Stimulated activated CD8-positive, alpha-beta memory T cell treated with anti-CD3 and anti-CD28 coated beads, Interleukin-2, amount 100 ng/mL, for 48 hours (primary cell): ENCODE results near the gene VASN.

Experiments
- DNase-seq, 2 donors: peaks; one replicate each; pipeline ENCODE4 v3.0.0-alpha.2; 2020; ENCODE audit warnings: low read depth in 2 of 2

Gene VASN

DNA sequence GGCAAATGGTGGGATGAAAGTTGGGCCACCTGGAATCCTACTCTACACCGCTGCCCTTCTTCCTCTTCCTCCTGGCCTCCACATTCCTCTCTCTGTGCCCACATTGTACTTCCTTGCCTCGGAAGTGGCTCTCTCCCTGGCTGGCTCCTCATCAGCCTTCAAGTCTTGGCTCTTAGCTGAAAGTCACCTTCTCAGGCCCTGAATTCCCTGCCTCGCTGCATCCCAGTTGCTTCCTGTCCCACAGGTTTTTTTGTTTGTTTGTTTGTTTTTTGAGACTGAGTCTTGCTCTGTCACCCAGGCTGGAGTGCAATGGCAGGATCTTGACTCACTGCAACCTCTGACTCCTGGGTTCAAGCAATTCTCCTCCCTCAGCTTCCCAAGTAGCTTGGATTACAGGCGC is 18.0 kb upstream of the VASN start:
- DNase-seq = no peak

DNA sequence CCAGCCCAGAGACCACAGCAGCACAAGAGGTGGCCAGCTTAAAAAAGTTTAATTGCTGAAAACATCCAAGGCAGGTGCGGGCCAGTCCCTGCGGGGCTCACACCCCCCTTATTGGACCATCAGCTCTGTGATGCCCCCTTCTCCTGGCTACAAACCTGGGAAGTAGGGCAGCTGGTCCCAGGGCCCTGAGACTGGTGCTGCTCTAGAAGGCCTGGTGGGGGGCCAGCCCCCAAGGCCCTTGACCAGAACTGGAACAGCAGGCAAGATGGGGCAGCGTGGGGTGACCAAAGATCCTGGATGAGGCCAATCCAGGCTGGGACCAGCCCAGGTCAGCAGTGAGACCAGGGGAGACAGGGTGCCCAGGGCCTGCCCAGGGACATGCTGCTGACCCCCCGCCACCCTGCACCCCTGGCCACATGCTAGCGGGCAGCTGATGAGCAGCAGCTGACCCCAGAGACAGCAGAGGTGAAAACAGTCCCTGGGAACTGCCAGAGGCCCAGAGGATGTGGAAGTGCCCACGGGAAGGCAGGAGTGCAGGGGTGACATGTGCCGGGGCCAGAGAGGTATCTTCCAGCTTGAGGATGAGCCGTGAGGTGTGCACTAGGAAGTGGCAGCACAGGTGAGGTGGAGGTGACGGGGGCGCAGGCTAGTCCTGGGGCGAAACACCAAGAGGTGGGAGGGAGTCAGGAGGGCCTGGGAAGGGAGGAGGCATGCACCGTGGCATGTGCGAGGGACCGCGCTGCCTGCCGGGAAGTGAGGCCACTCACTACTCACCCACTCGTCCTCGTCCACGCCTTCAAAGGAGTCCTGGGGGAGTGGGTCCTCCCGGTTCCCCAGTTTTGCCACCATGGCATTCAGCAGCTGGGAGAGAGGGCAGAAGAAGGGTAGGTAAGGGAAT is 16.9 kb upstream of the VASN start:
- no peak for DNase-seq

GRCh38 chr16:4356820-4357219 is 14.8 kb upstream of the VASN start:
- no peak for DNase-seq

DNA sequence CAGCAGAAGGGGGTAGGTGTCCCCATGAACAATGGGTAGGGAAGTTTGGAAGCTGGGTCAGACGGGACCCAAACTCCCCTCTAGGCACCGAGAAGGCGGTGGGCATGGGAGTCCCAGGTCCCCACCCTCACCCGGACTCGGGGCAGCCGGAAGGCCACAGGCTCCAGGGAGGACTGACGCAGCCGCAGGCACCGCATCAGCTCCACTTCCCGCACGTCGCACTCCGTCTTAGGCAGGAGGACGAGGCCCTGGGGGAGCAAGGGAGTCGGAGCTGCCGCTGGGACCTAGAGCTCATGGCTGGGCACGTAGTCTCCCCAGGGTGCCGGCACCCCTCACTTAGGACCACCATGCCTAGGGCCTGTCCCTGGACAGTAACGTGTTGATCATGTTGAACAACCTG is 13.4 kb upstream of the VASN start:
- DNase-seq = no peak

- peak; percentile 56 to 67 for DNase-seq
Measured at GRCh38 chr16:4358831-4359561, 12.7 kb upstream of the VASN start.

DNA sequence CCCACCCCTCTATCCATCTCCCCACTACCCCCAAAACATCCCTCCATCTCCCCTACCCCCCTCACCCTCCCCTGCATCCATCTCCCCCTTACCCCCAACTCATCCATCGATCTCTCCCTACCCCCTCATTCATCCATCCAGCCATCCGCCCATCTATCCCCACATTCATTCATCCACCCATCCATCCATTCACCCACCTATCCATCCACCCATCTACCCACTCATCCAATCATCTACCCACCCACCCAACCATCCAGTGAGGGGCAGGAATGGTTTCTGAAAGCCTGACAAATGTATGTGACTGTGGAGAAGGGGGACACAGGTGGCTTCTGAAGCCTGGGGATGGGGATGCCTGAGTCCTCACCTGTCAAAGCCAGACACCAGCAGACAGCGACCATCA is 11.7 kb upstream of the VASN start:
- DNase-seq = no peak

- no peak for DNase-seq
Measured at GRCh38 chr16:4360538-4361021, 11.1 kb upstream of the VASN start.

DNA sequence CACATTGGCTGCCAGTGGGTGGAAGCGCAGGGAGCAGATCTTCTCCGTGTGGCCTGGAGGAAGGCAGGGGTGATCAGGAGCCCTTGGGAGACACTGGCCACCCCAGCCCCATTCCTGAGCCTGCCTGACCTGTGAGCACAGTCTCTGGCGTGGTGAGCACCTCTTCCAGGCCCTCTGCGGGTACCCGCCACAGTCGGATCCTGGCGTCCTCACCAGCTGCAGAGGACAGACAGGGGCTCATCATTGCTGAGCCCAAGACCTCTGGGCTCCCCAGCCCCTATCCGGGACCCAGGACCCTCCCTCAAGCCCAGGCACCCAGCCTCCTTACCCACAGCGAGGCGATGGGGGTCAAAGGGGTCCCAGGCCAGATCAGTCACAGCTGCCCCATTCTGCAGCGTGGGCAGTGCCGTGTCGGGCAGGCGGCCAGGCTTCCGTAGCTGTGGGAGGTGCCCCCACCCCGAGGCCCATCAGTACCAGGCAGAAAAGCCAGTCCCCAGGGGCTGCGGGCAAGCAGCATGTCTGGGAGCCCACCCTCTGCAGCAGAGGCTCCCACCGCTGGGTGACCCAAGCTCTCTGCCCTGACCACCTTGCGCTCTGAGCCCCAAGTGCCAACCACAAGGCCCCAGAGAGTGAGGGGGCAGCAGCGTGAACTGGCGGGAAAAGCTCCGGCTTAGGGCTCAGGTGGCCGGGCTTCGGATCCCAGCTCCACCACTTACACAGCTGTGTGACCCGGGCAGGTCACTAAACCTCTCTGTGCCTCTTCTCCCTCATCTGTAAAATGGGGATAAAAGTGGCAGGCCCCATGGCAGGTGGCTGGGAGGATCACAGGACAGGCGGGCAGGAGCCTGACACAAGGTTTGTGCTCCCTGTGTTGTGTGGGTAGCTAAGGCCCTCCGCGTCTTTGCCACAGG is 10.4 kb upstream of the VASN start:
- no peak for DNase-seq

DNA sequence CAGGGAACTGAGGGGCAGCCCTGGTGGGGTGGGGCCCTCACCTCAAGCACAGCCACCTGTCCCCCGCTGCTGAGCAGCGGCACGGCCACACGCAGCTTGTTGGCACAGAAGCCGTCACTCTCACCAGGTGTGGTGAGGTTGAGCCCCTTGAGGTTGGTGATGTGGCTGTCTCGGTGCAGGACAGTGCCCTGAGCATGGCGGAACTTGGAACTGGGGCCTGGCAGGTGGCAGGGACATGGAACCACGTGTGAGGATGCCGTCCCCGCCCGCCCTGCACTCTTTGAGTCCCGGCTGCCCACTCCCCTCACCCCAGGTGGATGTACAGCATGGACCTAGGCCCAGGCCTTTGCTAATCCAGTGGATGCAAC is 9.7 kb upstream of the VASN start:
- no peak for DNase-seq

DNA sequence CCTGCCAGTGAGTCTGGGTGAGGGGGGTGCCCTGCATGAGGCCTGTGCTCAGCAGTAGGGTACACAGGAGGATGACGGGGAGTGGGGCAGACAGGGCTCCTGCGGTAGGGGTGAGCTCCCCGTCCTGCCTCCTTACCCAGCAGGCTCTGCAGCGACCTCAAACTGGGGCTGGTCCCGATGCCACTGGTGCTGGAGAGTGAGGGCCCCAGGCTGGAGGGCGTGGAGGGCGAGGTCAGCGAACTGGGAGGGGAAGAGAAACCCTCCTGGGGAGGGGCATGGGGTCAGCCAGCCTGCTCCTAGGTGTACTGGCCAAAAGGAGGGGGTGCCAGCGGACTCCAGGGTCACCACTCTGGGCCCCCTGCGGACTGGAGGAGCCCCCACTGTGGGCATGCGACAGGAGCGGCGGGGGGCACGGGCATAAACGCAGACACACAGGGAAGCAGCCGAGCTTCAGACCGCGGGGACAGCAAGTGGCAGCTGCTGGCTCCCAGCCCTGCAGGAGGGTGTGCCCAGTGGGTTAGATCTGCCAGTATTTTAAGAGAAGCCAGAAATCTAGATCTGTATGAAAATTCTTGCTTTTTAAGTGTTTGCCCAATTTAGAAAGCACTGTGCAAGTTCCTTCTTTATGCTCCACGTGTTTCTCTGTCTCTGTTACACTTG is 9.0 kb upstream of the VASN start:
- no peak for DNase-seq

DNA sequence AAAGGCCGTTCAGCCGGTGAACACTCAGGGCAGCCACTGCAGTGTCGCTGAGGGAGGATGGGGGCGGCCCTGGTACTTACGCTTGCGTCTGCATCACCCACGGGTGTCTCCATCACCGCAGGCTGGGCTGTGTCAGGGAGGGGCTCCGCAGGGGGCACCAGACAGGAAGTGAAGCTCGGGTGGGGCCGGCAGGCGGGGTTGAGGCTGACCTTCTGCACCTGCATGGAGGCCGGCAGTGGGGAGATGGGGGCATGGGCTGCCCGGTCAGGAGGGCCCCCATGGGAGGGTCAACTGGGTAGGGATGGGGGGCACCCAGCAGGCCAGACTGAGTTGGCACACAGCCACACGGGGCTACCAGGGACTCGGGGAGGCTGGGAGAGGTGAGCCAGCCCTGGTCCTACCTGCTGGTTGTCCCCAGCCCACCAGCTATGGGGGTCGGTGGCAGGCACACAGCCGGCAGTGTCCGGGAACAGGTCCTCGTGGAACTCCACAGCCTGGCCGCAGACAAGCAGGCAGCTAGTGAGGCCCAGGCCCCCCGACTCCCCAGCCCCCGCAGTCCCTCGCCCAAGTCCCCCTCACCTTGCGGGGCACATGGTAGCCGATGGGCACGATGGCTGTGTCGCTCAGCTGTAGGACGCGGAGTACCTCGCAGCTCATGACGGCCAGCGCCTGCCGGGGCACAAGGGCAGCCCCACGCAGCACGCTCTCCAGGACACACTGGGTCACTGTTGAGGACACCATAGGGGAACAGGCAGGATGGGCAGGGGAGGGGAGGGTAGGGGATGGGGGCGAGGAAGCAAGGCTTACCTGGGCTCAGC is 7.2 kb upstream of the VASN start:
- DNase-seq = no peak

GRCh38 chr16:4365014-4365406 is 6.6 kb upstream of the VASN start:
- DNase-seq = no peak

GRCh38 chr16:4365615-4366014 is 6.0 kb upstream of the VASN start:
- no peak for DNase-seq

- no peak for DNase-seq
Measured at GRCh38 chr16:4366016-4366415, 5.6 kb upstream of the VASN start.

GRCh38 chr16:4367393-4367856 is 4.2 kb upstream of the VASN start:
- DNase-seq = no peak

GRCh38 chr16:4369007-4369733 is 2.5 kb upstream of the VASN start:
- DNase-seq = no peak

GRCh38 chr16:4370151-4370550 is 1.5 kb upstream of the VASN start:
- no peak for DNase-seq

DNA sequence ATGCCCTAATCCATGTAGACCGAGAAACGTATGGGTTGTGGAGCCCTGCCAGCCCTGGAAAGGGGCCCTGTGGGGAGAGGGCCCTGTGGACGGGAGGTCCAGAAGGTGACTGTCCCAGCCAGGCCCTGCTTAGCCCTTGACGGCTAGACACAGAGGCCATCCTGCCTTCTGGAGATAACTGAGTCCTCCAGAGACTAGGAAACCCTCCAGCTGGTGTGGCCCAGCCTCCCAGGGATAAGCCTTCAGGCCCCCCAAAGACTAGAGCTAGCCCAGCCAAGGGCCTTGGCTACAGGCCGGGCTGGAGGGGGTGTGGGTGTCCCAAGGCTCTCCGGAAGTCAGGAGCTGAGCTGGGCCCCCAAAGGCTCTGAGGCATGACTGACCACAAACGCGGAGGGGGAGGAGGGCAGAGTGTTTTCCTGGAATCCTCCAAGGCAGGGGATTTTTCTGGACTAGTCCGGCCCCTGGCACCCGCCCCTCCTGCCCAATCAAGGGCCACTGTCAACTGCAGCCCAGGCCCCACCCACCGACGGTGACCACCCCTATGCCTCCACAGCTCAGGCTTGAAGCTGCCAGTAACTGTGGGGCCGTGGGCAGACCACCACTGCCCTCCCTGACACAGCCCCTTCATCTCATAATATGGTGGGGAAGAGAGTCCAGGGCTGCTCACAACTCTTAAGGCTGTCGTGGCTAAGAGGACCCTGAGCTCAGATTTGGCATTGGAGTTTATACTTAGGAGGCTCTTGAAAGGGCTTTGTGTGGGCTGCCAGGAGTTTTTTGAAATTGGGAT is 885 bp upstream of the VASN start:
- DNase-seq = no peak

DNA sequence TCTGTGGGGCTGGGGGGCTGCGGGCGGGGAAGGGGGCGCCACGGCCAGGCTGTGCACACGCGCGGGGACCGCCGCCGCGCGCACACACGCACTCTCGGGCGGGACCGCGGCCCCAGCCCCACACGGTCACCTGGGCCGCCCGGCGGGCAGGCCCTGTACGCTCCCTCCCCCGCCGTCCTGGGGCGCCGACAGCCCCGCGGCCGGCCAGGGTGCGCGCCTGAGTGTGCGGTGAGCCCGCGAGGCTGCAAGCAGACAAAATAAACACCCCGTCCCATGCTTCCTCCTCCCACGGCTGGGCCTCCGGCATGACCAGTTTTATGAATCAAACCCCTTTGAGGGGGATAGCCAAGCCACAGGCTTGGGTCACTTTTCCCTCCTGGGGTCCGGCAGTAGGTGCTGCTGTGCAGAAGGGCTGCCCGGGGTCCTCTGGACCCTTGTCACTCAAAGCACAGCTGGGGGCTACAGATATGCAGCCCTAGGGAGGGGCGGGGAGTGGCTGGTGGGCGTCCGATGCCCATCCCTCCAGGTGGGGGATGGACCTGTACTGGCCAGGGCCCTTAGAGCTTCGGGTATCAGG is 441 bp downstream of the VASN start:
- DNase-seq = no peak
